ENCODE data around the gene GRHL3.

Gene GRHL3

DNA sequence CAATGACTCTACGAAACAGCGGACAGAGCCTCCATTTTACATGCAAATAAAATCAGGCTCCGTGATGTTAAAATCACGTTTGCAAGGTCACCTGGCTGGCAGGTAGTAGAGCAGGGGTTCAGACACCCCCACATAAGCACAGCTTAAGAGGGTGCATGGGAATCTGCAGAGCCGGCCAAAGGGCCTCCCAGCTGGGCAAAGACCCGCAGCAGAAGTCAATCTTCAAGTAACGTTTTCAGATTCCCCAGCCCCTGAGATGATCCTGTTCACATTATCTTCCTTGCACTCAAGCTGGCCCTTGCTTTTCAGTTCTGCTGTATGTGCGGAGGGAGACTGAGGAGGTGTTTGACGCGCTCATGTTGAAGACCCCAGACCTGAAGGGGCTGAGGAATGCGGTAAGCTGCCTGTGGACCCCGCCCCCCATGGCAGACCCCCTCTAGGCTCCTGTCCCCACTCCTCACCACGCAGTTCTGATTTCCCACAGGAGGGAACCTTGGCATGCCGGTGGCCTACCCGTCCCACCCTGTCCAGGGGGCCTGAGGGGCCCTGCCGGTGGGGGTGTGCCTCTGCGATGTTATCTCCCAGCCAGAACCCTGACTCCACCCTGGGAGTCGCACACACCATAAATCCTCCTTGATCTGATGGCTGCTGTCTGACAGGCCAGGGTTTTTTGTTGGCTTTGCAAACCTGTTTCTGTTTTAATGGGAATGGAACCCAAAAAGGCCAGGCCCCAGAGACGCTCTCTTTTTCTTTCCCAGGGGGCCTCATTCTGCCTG, 28.2 kb downstream of the GRHL3 start:
- no peak overlapping the region for H3K27ac ChIP-seq
- H3K4me3 ChIP-seq: no peak overlapping the region
- H3K9ac ChIP-seq (ENCODE audit: insufficient read length): no peak overlapping the region
- no peaks in the 10 kb centered on the region; the same call in 1 of the 2 replicates for H3K36me3 ChIP-seq (ENCODE audit: insufficient read depth, low read length)
- TF ChIP-seq POLR2AphosphoS5 (IDR thresholded peaks at IDR 0.05; ENCODE audit: borderline replicate concordance, low read depth, low read length) (no peak), FOXP2 (optimal IDR thresholded peaks at IDR 0.05; ENCODE audit: control extremely low read depth, extremely low read length, insufficient read depth) (no peak), EZH2 (IDR thresholded peaks at IDR 0.05) (no peak)
- H3K9me3 ChIP-seq (ENCODE audit: low read depth, low read length): no peaks in the 10 kb centered on the region
- no peak for DNase-seq (ENCODE audit: low read depth, low spot score)

DNA sequence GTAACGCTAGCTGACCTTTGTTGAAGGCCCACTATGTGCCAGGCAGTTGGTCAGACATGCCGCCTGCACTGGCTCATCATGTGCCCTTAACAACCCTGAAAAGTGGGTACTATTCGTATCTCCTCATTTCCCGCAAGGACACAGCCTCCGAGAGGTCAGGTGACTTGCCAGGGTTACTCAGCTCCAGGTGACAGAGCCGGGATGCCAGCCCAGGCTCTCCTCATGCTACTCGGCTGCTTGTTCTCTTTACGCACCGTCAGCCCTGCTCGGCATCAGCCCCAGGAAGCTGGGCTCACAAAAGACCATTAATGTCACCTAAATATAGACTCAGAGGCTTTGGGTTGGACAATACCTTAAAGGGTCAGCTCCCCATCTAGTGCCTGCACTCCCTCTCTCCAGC, 29.0 kb downstream of the GRHL3 start:
- H3K27ac ChIP-seq: no peak overlapping the region
- no peaks in the 10 kb centered on the region; the same call in 1 of the 2 replicates for H3K36me3 ChIP-seq (ENCODE audit: insufficient read depth, low read length)
- no peak overlapping the region for H3K4me3 ChIP-seq
- no peak for DNase-seq (ENCODE audit: low read depth, low spot score)
- no peak for TF ChIP-seq POLR2AphosphoS5 (IDR thresholded peaks at IDR 0.05; ENCODE audit: borderline replicate concordance, low read depth, low read length)
- no peak for TF ChIP-seq FOXP2 (optimal IDR thresholded peaks at IDR 0.05; ENCODE audit: control extremely low read depth, extremely low read length, insufficient read depth)
- TF ChIP-seq EZH2 (IDR thresholded peaks at IDR 0.05): no peak
- no peaks in the 10 kb centered on the region for H3K9me3 ChIP-seq (ENCODE audit: low read depth, low read length)
- H3K9ac ChIP-seq (ENCODE audit: insufficient read length): no peak overlapping the region

DNA sequence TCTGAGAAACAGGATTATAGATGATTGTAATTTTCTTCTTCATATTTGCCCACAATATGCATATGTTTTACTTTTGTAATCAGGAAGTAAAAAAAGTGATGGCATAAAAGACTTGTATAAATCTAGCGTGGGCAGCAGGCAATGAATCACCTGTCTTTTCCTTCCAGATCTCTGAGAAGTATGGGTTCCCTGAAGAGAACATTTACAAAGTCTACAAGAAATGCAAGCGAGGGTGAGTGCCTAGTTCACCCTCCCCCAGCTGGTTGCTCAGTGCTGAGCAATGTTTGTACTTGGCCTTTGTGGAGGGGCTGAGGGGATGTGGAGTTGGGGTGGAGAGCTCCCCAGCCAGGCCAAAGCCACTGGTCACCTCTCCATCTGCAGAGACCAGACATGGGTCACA, 30.7 kb downstream of the GRHL3 start:
- Histone ChIP-seq H3K27ac (no peak overlapping the region), H3K9me3 (ENCODE audit: low read depth, low read length) (no peaks in the 10 kb centered on the region), H3K9ac (ENCODE audit: insufficient read length) (no peak overlapping the region), H3K36me3 (ENCODE audit: insufficient read depth, low read length) (no peaks in the 10 kb centered on the region; the same call in 1 of the 2 replicates), H3K4me3 (no peak overlapping the region)
- DNase-seq (ENCODE audit: low read depth, low spot score): no peak
- TF ChIP-seq FOXP2 (optimal IDR thresholded peaks at IDR 0.05; ENCODE audit: control extremely low read depth, extremely low read length, insufficient read depth) (no peak), POLR2AphosphoS5 (IDR thresholded peaks at IDR 0.05; ENCODE audit: borderline replicate concordance, low read depth, low read length) (no peak), EZH2 (IDR thresholded peaks at IDR 0.05) (no peak)

DNA sequence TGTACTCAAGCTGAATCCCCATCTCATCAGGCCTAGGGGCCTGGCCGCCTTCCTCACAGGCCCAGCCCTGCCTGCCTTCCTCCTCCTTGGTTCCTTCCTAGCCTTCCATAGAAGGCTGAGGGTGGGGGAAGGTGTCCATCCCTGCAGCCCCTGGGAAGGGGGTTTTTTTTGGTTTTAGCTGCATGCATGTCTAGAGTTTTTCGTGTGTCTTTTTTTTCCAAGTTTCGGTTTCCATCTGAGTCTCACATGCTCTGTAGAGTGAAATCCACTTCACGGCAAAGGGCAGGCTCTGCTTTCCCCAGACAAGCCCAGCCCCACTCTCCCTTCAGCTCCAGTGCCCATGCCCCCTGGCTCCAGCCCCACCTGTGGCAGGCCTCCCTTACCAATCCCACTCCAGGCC, 32.1 kb downstream of the GRHL3 start:
- no peak overlapping the region for H3K9ac ChIP-seq (ENCODE audit: insufficient read length)
- no peak for DNase-seq (ENCODE audit: low read depth, low spot score)
- H3K4me3 ChIP-seq: no peak overlapping the region
- H3K27ac ChIP-seq: no peak overlapping the region
- no peak for TF ChIP-seq EZH2 (IDR thresholded peaks at IDR 0.05)
- no peak for TF ChIP-seq FOXP2 (optimal IDR thresholded peaks at IDR 0.05; ENCODE audit: control extremely low read depth, extremely low read length, insufficient read depth)
- TF ChIP-seq POLR2AphosphoS5 (IDR thresholded peaks at IDR 0.05; ENCODE audit: borderline replicate concordance, low read depth, low read length): no peak
- no peaks in the 10 kb centered on the region for H3K9me3 ChIP-seq (ENCODE audit: low read depth, low read length)
- no peaks in the 10 kb centered on the region; the same call in 1 of the 2 replicates for H3K36me3 ChIP-seq (ENCODE audit: insufficient read depth, low read length)

DNA sequence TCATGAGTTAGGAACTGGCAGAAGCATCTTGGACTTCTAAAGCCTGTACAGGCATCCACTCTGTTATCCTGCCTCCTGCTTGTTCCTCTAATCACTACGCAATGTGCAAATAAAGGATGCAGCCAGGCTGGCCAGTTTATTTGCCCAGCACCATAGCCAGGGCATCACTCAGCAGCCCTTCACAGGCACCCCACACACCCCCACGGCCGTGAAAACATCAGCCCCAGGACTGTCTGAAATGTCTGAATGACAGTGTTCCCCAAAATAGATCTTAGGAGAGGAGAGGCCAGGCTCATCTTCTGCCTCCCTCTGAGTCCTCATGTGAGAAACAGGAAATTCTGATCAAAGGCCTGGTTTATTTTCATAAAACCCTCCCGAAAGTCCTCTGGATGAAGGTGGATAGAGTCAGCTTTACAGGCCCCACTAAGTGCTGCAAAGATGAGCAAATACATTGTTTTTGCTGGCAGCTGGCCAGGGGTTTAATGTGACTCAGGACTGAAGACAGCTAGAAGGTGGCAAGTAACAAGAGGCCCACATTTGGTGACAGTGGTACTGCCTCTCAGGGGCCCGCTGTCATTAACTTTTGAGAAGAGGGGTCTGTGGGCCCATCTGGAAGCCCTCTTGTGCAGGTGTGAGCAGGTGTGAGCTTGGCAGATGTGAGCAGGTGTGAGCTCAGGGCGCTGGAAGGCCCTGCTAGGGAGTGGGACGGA, 32.9 kb downstream of the GRHL3 start:
- TF ChIP-seq POLR2AphosphoS5 (IDR thresholded peaks at IDR 0.05; ENCODE audit: borderline replicate concordance, low read depth, low read length) (no peak), EZH2 (IDR thresholded peaks at IDR 0.05) (no peak), FOXP2 (optimal IDR thresholded peaks at IDR 0.05; ENCODE audit: control extremely low read depth, extremely low read length, insufficient read depth) (no peak)
- no peaks in the 10 kb centered on the region for H3K9me3 ChIP-seq (ENCODE audit: low read depth, low read length)
- H3K9ac ChIP-seq (ENCODE audit: insufficient read length): no peak overlapping the region
- H3K27ac ChIP-seq: no peak overlapping the region
- no peak overlapping the region for H3K4me3 ChIP-seq
- DNase-seq (ENCODE audit: low read depth, low spot score): no peak
- H3K36me3 ChIP-seq (ENCODE audit: insufficient read depth, low read length): no peaks in the 10 kb centered on the region; the same call in 1 of the 2 replicates

DNA sequence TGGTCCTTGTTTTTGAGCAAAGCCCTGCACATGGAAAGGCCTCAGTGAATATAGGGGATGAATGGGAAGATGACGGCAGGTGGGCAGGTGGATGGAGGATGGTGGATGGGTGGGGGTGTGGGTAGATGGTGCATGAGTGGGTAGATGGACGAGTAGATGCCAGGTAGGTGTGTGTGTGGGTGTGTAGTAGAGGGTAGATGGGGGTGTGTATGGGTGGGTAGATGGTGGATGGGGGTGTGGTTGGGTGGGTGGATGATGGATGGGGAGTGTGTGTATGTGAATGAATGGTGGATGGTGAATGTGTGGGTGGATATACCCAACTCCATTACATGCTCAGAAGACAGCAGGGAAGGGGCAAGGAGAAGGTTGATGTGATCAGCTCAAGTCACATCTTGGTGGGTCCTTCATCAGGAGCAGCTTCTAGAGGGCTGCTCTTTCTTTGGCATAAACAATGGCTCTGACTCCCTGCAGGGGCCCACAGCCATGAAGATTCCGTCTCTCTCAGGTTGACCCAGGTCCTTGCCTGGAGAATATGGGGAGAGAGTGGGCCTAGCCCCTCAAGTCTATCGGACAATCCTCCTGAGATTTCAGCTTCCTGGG, 34.2 kb downstream of the GRHL3 start:
- H3K4me3 ChIP-seq: no peak overlapping the region
- H3K36me3 ChIP-seq (ENCODE audit: insufficient read depth, low read length): no peaks in the 10 kb centered on the region; the same call in 1 of the 2 replicates
- no peak for DNase-seq (ENCODE audit: low read depth, low spot score)
- H3K9ac ChIP-seq (ENCODE audit: insufficient read length): no peak overlapping the region
- TF ChIP-seq EZH2 (IDR thresholded peaks at IDR 0.05): no peak
- TF ChIP-seq FOXP2 (optimal IDR thresholded peaks at IDR 0.05; ENCODE audit: control extremely low read depth, extremely low read length, insufficient read depth): no peak
- H3K27ac ChIP-seq: no peak overlapping the region
- H3K9me3 ChIP-seq (ENCODE audit: low read depth, low read length): no peaks in the 10 kb centered on the region

DNA sequence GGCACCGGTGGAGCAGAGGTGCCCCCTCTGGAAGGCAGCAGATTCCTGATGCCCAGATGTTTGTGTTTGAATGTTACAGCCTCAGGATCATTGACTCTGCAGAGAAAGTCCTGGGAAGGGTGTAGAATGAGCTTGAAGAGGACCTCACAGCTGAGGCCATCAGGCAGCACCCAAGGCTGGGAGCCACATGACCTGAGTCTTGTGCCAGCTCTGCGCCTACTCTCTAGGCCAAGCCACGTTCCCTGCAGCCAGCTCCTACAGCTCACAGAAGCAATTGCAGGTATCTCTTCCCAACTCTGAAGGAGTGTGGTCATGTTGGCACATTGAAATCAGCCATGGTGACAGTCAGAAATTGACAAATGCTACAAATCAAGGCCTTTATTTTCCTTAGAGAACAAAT, 36.3 kb downstream of the GRHL3 start:
- H3K9ac ChIP-seq (ENCODE audit: insufficient read length): no peak overlapping the region
- no peaks in the 10 kb centered on the region for H3K9me3 ChIP-seq (ENCODE audit: low read depth, low read length)
- no peak overlapping the region for H3K4me3 ChIP-seq
- no peak for TF ChIP-seq FOXP2 (optimal IDR thresholded peaks at IDR 0.05; ENCODE audit: control extremely low read depth, extremely low read length, insufficient read depth)
- TF ChIP-seq POLR2AphosphoS5 (IDR thresholded peaks at IDR 0.05; ENCODE audit: borderline replicate concordance, low read depth, low read length): no peak
- no peak for TF ChIP-seq EZH2 (IDR thresholded peaks at IDR 0.05)
- no peaks in the 10 kb centered on the region; the same call in 1 of the 2 replicates for H3K36me3 ChIP-seq (ENCODE audit: insufficient read depth, low read length)
- no peak for DNase-seq (ENCODE audit: low read depth, low spot score)
- no peak overlapping the region for H3K27ac ChIP-seq

DNA sequence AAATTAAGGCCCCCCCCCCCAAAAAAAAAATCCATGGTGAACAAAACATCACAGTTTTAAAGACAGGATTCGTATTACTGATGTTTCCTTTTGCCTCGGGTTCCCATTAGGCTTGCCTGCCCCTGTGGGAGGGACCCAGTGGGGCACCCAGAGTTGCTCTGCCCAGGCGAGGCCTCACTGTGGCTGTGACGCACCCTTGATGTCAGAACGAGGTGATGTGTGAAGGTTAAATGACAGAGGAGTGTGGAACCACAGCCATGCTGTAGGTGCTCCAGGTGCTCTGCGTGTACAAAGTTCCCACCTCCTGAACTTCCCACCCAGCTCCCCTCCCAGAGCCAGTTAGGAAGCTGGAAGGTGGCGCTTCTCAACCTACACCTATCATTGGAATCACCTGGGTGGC, 37.9 kb downstream of the GRHL3 start:
- Histone ChIP-seq H3K9me3 (ENCODE audit: low read depth, low read length) (no peaks in the 10 kb centered on the region), H3K36me3 (ENCODE audit: insufficient read depth, low read length) (no peaks in the 10 kb centered on the region; the same call in 1 of the 2 replicates), H3K27ac (no peak overlapping the region), H3K4me3 (no peak overlapping the region), H3K9ac (ENCODE audit: insufficient read length) (no peak overlapping the region)
- DNase-seq (ENCODE audit: low read depth, low spot score): no peak
- TF ChIP-seq FOXP2 (optimal IDR thresholded peaks at IDR 0.05; ENCODE audit: control extremely low read depth, extremely low read length, insufficient read depth) (no peak), POLR2AphosphoS5 (IDR thresholded peaks at IDR 0.05; ENCODE audit: borderline replicate concordance, low read depth, low read length) (no peak), EZH2 (IDR thresholded peaks at IDR 0.05) (no peak)

All from SK-N-MC (cell line).